Right lobe of liver (tissue), 4 donors: ENCODE measurements around the gene FIBP.

ENCODE experiments used
- CTCF ChIP-seq, 4 donors: fragments of 200-600 bp in 3 of 4; fragments of 450-650 bp in 1 of 4; IDR thresholded peaks; one replicate each; pipeline versions ENCODE4 v1.5.1 to v1.8.0; 2016 to 2022; ENCODE audit warnings: antibody characterized with exemption in 4 of 4, mild to moderate bottlenecking in 2 of 4
- POLR2A ChIP-seq: fragments of 450-650 bp; IDR thresholded peaks from one replicate; pipeline ENCODE4 v1.6.1; 2017; ENCODE audit warnings: antibody characterized with exemption, mild to moderate bottlenecking
- donor health status: DM: no; HTN: no; CAD: no.
- donor health status: DM: no; HTN: no; CAD: no.
- donor health status: DM: no; HTN: yes; CAD: no.

GRCh38 chr11:65879617-65880016, 8.7 kb downstream of the FIBP start, which contains the start of gene CTSW:
- TF ChIP-seq POLR2A = no peak
- no peak for TF ChIP-seq CTCF (IDR thresholded peaks at IDR 0.05)
